HEK293 (cell line): ENCODE measurements around the gene MSMP.
A peak's percentile ranks its signal among the peaks of the same experiment; 100 is the strongest.

Experiments used
- GFI1B ChIP-seq: fragments of 450-650 bp; formaldehyde crosslinking; IDR thresholded peaks from 2 replicates; pipeline ENCODE4 v1.5.1; 2016; ENCODE audit warnings: missing biosample characterization, missing genetic modification characterization
- KLF10 ChIP-seq: fragments of 450-650 bp; IDR thresholded peaks from 2 replicates; pipeline ENCODE4 v1.5.1; 2018; ENCODE audit warnings: missing biosample characterization, mild to moderate bottlenecking, missing genetic modification characterization
- YY1 ChIP-seq: fragments of 450-650 bp; formaldehyde crosslinking; IDR thresholded peaks from 2 replicates; pipeline ENCODE4 v1.5.1; 2018; ENCODE audit warnings: missing biosample characterization, missing genetic modification characterization
- ZBTB1 ChIP-seq: fragments of 450-650 bp; formaldehyde crosslinking; IDR thresholded peaks from 2 replicates; pipeline ENCODE4 v1.5.1; 2016; ENCODE audit warnings: missing biosample characterization, missing genetic modification characterization
- ZBTB17 ChIP-seq: fragments of 450-650 bp; formaldehyde crosslinking; IDR thresholded peaks from 2 replicates; pipeline ENCODE4 v1.5.1; 2016; ENCODE audit warnings: missing biosample characterization, missing genetic modification characterization
- ZBTB21 ChIP-seq: fragments of 450-650 bp; formaldehyde crosslinking; IDR thresholded peaks from 2 replicates; pipeline ENCODE4 v1.5.1; 2017; ENCODE audit warnings: missing biosample characterization, missing genetic modification characterization
- ZBTB8A ChIP-seq: fragments of 450-650 bp; formaldehyde crosslinking; IDR thresholded peaks from 2 replicates; pipeline ENCODE4 v1.5.1; 2016; ENCODE audit warnings: missing biosample characterization, missing genetic modification characterization
- ZEB2 ChIP-seq: fragments of 450-650 bp; formaldehyde crosslinking; IDR thresholded peaks from 2 replicates; pipeline ENCODE4 v1.5.1; 2016; ENCODE audit warnings: missing biosample characterization, missing genetic modification characterization
- ZNF121 ChIP-seq: fragments of 450-650 bp; formaldehyde crosslinking; IDR thresholded peaks from 2 replicates; pipeline ENCODE4 v1.5.1; 2016; ENCODE audit warnings: missing biosample characterization, missing genetic modification characterization
- ZNF184 ChIP-seq: fragments of 450-650 bp; IDR thresholded peaks from 2 replicates; pipeline ENCODE4 v1.5.1; 2018; ENCODE audit warnings: missing biosample characterization, mild to moderate bottlenecking, missing genetic modification characterization
- ZNF202 ChIP-seq: fragments of 450-650 bp; formaldehyde crosslinking; IDR thresholded peaks from 2 replicates; pipeline ENCODE4 v1.5.1; 2016; ENCODE audit warnings: missing biosample characterization, missing genetic modification characterization, borderline replicate concordance
- ZNF274 ChIP-seq, 2 experiments: fragments of 200-500 bp in 1 of 2; fragments of 450-650 bp in 1 of 2; sonication (Bioruptor generic) in 1 of 2; formaldehyde crosslinking in 1 of 2; IDR thresholded peaks; 2 replicates each; pipeline versions ENCODE4 v1.5.1 to v1.6.1; 2014 to 2016; ENCODE audit warnings: borderline replicate concordance in 1 of 2, inconsistent platforms in 1 of 2, low read length in 1 of 2, missing biosample characterization in 1 of 2, missing genetic modification characterization in 1 of 2
- ZNF335 ChIP-seq: fragments of 450-650 bp; formaldehyde crosslinking; conservative IDR thresholded peaks from 2 replicates; pipeline ENCODE4 v1.5.1; 2016; ENCODE audit warnings: missing biosample characterization, missing genetic modification characterization
- ZNF341 ChIP-seq: fragments of 450-650 bp; formaldehyde crosslinking; IDR thresholded peaks from 2 replicates; pipeline ENCODE4; 2016; ENCODE audit warnings: low read depth, missing biosample characterization, missing genetic modification characterization
- ZNF350 ChIP-seq: fragments of 450-650 bp; formaldehyde crosslinking; IDR thresholded peaks from 2 replicates; pipeline ENCODE4 v1.5.0; 2017; ENCODE audit warnings: missing biosample characterization, mild to moderate bottlenecking, missing genetic modification characterization
- ZNF548 ChIP-seq: fragments of 450-650 bp; formaldehyde crosslinking; IDR thresholded peaks from 2 replicates; pipeline ENCODE4 v1.5.1; 2016; ENCODE audit warnings: missing biosample characterization, missing genetic modification characterization
- ZNF600 ChIP-seq: fragments of 450-650 bp; formaldehyde crosslinking; IDR thresholded peaks from 2 replicates; pipeline ENCODE4 v1.5.1; 2016; ENCODE audit warnings: missing biosample characterization, missing genetic modification characterization
- ZNF610 ChIP-seq: fragments of 450-650 bp; formaldehyde crosslinking; IDR thresholded peaks from 2 replicates; pipeline ENCODE4 v1.5.1; 2016; ENCODE audit warnings: missing biosample characterization, missing genetic modification characterization, borderline replicate concordance
- ZNF623 ChIP-seq: fragments of 450-650 bp; formaldehyde crosslinking; IDR thresholded peaks from 2 replicates; pipeline ENCODE4 v1.5.1; 2016; ENCODE audit warnings: missing biosample characterization, missing genetic modification characterization
- ZNF626 ChIP-seq: fragments of 450-650 bp; sonication (Bioruptor Pico); formaldehyde crosslinking; IDR thresholded peaks from 2 replicates; pipeline ENCODE4 v1.5.1; 2018; ENCODE audit warnings: missing biosample characterization, missing genetic modification characterization, inconsistent platforms
- ZNF660 ChIP-seq: fragments of 450-650 bp; IDR thresholded peaks from 2 replicates; pipeline ENCODE4 v1.5.1; 2018; ENCODE audit warnings: missing biosample characterization, mild to moderate bottlenecking, missing genetic modification characterization
- ZNF670 ChIP-seq: fragments of 450-650 bp; formaldehyde crosslinking; IDR thresholded peaks from 2 replicates; pipeline ENCODE4 v1.5.1; 2016; ENCODE audit warnings: missing biosample characterization, missing genetic modification characterization, low read depth
- ZNF76 ChIP-seq: fragments of 450-650 bp; formaldehyde crosslinking; IDR thresholded peaks from 2 replicates; pipeline ENCODE4; 2016; ENCODE audit warnings: low read depth, missing biosample characterization, missing genetic modification characterization, borderline replicate concordance
- ZNF768 ChIP-seq: fragments of 450-650 bp; formaldehyde crosslinking; IDR thresholded peaks from 2 replicates; pipeline ENCODE4 v1.5.1; 2018; ENCODE audit warnings: missing biosample characterization, mild to moderate bottlenecking, missing genetic modification characterization
- ZNF792 ChIP-seq: fragments of 450-650 bp; formaldehyde crosslinking; IDR thresholded peaks from 2 replicates; pipeline ENCODE4 v1.5.1; 2016; ENCODE audit warnings: missing biosample characterization, missing genetic modification characterization
- TF ChIP-seq, protein P1 (sequence below): fragments of 450-650 bp; IDR thresholded peaks from 2 replicates; pipeline ENCODE4 v1.5.1; 2018; ENCODE audit warnings: missing biosample characterization, missing genetic modification characterization
- TF ChIP-seq, protein P2 (sequence below): fragments of 450-650 bp; formaldehyde crosslinking; IDR thresholded peaks from 2 replicates; pipeline ENCODE4 v1.5.1; 2017; ENCODE audit warnings: missing biosample characterization, missing genetic modification characterization
- TF ChIP-seq, protein P3 (sequence below): fragments of 450-650 bp; formaldehyde crosslinking; IDR thresholded peaks from 2 replicates; pipeline ENCODE4 v1.5.1; 2016; ENCODE audit warnings: missing biosample characterization, missing genetic modification characterization, borderline replicate concordance
- TF ChIP-seq, protein P4 (sequence below): fragments of 450-650 bp; formaldehyde crosslinking; IDR thresholded peaks from 2 replicates; pipeline ENCODE4 v1.5.1; 2016; ENCODE audit warnings: missing biosample characterization, missing genetic modification characterization, borderline replicate concordance
- TF ChIP-seq, protein P5 (sequence below): fragments of 450-650 bp; formaldehyde crosslinking; IDR thresholded peaks from 2 replicates; pipeline ENCODE4 v1.5.1; 2016; ENCODE audit warnings: missing biosample characterization, missing genetic modification characterization

The MSMP gene

DNA sequence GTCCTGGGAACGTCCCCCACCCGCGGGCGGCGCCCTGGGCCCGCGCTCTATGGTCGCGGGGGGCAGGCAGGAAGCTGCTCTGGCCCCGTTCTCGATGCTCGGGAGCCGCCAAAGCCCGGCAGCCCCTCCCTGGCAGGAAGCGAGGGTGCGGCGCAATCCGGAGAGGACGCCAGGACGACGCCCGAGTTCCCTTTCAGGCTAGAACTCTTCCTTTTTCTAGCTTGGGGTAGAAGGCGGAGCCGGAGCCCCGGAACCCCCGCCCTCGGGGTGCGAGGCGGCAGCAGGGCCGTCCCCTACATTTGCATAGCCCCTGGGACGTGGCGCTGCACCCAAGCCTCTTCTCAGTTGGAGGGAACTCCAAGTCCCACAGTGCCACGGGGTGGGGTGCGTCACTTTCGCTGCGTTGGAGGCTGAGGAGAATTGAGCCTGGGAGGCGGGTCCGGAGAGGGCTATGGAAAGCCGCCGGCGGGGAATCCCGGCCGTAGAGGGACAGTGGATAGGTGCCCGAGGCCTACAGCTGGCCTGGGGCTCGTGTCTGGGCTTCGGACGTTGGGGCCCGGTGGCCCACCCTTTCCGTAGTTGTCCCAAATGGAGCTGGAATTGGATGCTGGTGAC lies 21.8 kb downstream of the MSMP start, which contains the start of the genes CREB3 and TLN1 (continued):
- TF ChIP-seq, protein P1, sequence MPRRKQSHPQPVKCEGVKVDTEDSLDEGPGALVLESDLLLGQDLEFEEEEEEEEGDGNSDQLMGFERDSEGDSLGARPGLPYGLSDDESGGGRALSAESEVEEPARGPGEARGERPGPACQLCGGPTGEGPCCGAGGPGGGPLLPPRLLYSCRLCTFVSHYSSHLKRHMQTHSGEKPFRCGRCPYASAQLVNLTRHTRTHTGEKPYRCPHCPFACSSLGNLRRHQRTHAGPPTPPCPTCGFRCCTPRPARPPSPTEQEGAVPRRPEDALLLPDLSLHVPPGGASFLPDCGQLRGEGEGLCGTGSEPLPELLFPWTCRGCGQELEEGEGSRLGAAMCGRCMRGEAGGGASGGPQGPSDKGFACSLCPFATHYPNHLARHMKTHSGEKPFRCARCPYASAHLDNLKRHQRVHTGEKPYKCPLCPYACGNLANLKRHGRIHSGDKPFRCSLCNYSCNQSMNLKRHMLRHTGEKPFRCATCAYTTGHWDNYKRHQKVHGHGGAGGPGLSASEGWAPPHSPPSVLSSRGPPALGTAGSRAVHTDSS (tag by site-specific recombination), result no peak
- TF ChIP-seq ZNF76 (peak; percentile 79), ZNF184 (tag by site-specific recombination) (no peak), YY1 (tag by site-specific recombination) (no peak), ZNF610 (tag by site-specific recombination) (no peak), ZNF768 (tag by site-specific recombination) (no peak), ZNF274 (IDR thresholded peaks at IDR 0.05; ENCODE audit: low read length) (no peak), ZNF274 (tag by site-specific recombination; IDR thresholded peaks at IDR 0.05; ENCODE audit: borderline replicate concordance) (no peak), ZNF335 (peak; percentile 82), ZBTB21 (no peak), ZBTB8A (tag by site-specific recombination) (peak; percentile 97), ZEB2 (tag by site-specific recombination) (0 out of 2 replicates have a peak, but pooled peaks have one; percentile 9), GFI1B (tag by site-specific recombination) (no peak), ZBTB1 (tag by site-specific recombination) (no peak), ZBTB17 (tag by site-specific recombination) (peak; percentile 75), ZNF626 (tag by site-specific recombination) (no peak), ZNF121 (tag by site-specific recombination) (no peak), ZNF660 (tag by site-specific recombination) (peak; percentile 85), ZNF202 (tag by site-specific recombination) (no peak), ZNF792 (no peak), ZNF350 (tag by site-specific recombination) (no peak), KLF10 (tag by site-specific recombination) (peak; percentile 52), ZNF670 (tag by site-specific recombination) (no peak), ZNF341 (peak; percentile 68), ZNF548 (tag by site-specific recombination) (no peak), ZNF600 (tag by site-specific recombination) (no peak), ZNF623 (no peak)
- TF ChIP-seq, protein P2, sequence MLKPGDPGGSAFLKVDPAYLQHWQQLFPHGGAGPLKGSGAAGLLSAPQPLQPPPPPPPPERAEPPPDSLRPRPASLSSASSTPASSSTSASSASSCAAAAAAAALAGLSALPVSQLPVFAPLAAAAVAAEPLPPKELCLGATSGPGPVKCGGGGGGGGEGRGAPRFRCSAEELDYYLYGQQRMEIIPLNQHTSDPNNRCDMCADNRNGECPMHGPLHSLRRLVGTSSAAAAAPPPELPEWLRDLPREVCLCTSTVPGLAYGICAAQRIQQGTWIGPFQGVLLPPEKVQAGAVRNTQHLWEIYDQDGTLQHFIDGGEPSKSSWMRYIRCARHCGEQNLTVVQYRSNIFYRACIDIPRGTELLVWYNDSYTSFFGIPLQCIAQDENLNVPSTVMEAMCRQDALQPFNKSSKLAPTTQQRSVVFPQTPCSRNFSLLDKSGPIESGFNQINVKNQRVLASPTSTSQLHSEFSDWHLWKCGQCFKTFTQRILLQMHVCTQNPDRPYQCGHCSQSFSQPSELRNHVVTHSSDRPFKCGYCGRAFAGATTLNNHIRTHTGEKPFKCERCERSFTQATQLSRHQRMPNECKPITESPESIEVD (tag by site-specific recombination), result no peak
- TF ChIP-seq, protein P3, sequence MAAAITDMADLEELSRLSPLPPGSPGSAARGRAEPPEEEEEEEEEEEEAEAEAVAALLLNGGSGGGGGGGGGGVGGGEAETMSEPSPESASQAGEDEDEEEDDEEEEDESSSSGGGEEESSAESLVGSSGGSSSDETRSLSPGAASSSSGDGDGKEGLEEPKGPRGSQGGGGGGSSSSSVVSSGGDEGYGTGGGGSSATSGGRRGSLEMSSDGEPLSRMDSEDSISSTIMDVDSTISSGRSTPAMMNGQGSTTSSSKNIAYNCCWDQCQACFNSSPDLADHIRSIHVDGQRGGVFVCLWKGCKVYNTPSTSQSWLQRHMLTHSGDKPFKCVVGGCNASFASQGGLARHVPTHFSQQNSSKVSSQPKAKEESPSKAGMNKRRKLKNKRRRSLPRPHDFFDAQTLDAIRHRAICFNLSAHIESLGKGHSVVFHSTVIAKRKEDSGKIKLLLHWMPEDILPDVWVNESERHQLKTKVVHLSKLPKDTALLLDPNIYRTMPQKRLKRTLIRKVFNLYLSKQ, result no peak
- TF ChIP-seq, protein P4, sequence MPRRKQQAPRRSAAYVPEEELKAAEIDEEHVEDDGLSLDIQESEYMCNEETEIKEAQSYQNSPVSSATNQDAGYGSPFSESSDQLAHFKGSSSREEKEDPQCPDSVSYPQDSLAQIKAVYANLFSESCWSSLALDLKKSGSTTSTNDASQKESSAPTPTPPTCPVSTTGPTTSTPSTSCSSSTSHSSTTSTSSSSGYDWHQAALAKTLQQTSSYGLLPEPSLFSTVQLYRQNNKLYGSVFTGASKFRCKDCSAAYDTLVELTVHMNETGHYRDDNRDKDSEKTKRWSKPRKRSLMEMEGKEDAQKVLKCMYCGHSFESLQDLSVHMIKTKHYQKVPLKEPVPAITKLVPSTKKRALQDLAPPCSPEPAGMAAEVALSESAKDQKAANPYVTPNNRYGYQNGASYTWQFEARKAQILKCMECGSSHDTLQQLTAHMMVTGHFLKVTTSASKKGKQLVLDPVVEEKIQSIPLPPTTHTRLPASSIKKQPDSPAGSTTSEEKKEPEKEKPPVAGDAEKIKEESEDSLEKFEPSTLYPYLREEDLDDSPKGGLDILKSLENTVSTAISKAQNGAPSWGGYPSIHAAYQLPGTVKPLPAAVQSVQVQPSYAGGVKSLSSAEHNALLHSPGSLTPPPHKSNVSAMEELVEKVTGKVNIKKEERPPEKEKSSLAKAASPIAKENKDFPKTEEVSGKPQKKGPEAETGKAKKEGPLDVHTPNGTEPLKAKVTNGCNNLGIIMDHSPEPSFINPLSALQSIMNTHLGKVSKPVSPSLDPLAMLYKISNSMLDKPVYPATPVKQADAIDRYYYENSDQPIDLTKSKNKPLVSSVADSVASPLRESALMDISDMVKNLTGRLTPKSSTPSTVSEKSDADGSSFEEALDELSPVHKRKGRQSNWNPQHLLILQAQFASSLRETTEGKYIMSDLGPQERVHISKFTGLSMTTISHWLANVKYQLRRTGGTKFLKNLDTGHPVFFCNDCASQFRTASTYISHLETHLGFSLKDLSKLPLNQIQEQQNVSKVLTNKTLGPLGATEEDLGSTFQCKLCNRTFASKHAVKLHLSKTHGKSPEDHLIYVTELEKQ (tag by site-specific recombination), result no peak
- TF ChIP-seq, protein P5, sequence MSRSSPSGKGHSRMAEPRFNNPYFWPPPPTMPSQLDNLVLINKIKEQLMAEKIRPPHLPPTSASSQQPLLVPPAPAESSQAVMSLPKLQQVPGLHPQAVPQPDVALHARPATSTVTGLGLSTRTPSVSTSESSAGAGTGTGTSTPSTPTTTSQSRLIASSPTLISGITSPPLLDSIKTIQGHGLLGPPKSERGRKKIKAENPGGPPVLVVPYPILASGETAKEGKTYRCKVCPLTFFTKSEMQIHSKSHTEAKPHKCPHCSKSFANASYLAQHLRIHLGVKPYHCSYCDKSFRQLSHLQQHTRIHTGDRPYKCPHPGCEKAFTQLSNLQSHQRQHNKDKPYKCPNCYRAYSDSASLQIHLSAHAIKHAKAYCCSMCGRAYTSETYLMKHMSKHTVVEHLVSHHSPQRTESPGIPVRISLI (tag by site-specific recombination), result no peak
